SK-N-SH (cell line): Measurements from ENCODE around the gene PXDN.

Experiments used
- CTCF ChIP-seq: fragments of 200-600 bp; sonication (generic); IDR thresholded peaks from 2 replicates; pipeline ENCODE4 v1.6.1; 2017; ENCODE audit warnings: antibody characterized with exemption, mild to moderate bottlenecking, moderate library complexity
- EP300 ChIP-seq, 2 experiments: IDR thresholded peaks; 2 replicates each; pipeline versions ENCODE4 v1.4.0 to v1.6.1; 2012; ENCODE audit warnings: borderline replicate concordance in 1 of 2, low read depth in 1 of 2, low read length in 1 of 2
- EZH2phosphoT487 ChIP-seq: fragments of 200-600 bp; sonication (generic); IDR thresholded peaks from 2 replicates; pipeline ENCODE4 v1.6.1; 2017; ENCODE audit warnings: low read depth, mixed run types, mild to moderate bottlenecking, antibody characterized with exemption, moderate library complexity, borderline replicate concordance
- FOXM1 ChIP-seq: IDR thresholded peaks from 2 replicates; pipeline ENCODE4 v1.4.0; 2012; ENCODE audit warnings: low read depth, mild to moderate bottlenecking
- NFIC ChIP-seq: IDR thresholded peaks from 2 replicates; pipeline ENCODE4 v1.4.0; 2012; ENCODE audit warnings: borderline replicate concordance
- POLR2AphosphoS5 ChIP-seq: IDR thresholded peaks from 2 replicates; pipeline ENCODE4 v1.6.1; 2012; ENCODE audit warnings: low read depth, low read length
- TAF1 ChIP-seq: IDR thresholded peaks from 2 replicates; pipeline ENCODE4 v1.6.1; 2012; ENCODE audit warnings: low read depth, mild to moderate bottlenecking, low read length, moderate library complexity, borderline replicate concordance
- TCF12 ChIP-seq: IDR thresholded peaks from 2 replicates; pipeline ENCODE4 v1.4.0; 2012
- USF1 ChIP-seq: IDR thresholded peaks from 2 replicates; pipeline ENCODE4 v1.4.0; 2012; ENCODE audit warnings: low read depth, borderline replicate concordance
- USF2 ChIP-seq: fragments of 150-350 bp; IDR thresholded peaks from 2 replicates; pipeline ENCODE4 v1.6.1; 2017; ENCODE audit warnings: antibody characterized with exemption, low read length, low read depth, borderline replicate concordance
- YY1 ChIP-seq: IDR thresholded peaks from 2 replicates; pipeline ENCODE4 v1.4.0; 2012; ENCODE audit warnings: low read depth, mild to moderate bottlenecking

GRCh38 chr2:1756456-1756855 lies 12.1 kb upstream of the PXDN start:
- TF ChIP-seq CTCF = no peak
- TF ChIP-seq USF2 = no peak
- no peak for TF ChIP-seq NFIC
- no peak for TF ChIP-seq USF1
- no peak for TF ChIP-seq EZH2phosphoT487
- no peak for TF ChIP-seq POLR2AphosphoS5
- TF ChIP-seq TCF12 = no peak
- no peak for TF ChIP-seq FOXM1
- TF ChIP-seq TAF1 = no peak
- TF ChIP-seq YY1 = no peak
- TF ChIP-seq EP300 (IDR thresholded peaks at IDR 0.05; ENCODE audit: borderline replicate concordance in 1 of 2, low read depth in 1 of 2, low read length in 1 of 2) = no peak
